ENCODE measurements around the gene NFKBIZ.
A peak's percentile ranks its signal among the peaks of the same experiment; 100 is the strongest.

NFKBIZ gene

DNA sequence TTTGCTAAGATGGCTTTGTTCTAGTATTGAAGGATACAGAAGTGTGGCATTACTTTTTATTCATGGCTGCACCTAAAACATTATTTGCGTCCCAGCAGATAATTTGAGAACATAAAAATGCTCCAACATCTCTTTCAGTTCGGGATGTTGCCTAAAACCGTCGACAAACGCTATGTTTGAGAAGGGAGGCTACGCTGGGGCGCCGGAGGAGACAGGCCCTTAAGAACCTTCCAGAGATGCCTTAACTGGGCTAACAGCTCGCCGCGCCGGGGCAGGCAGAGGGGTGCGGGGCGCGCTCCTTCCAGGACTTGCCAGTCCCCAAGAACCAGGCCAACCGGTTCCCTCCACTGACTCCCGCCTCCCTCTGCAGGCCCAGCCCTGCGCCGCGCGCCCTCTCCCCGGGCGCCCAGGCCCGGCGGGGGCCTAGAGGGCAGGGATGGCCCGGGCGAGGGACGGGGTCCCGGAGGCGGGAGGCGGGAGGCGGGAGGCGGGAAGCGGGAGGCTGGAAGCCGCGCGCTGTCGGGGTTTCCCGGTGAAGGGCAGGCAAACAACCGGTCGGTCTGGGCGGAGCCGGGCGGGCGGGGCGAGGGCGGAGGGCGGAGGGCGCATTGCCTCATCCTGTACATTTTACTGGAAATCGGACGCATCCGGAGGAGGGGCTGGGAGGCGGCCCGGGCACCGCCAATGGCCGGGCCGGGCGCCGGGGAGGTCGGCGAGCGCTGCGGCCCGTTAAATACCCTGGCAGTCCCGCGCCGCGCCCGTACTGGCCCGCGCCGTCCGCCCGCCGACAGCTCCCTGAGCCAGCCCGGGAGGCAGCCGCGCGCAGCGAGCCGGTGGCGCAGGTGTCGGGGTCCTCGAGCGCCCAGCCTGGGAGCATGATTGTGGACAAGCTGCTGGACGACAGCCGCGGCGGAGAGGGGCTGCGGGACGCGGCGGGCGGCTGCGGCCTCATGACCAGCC lies at the start of gene NFKBIZ:
Gene NFKBIZ (plus strand): TSS at position 761 of the 960 bp plus-strand sequence. CDS start 115 bp downstream, at position 876.
- DNase-seq = peak; percentile 96

DNA sequence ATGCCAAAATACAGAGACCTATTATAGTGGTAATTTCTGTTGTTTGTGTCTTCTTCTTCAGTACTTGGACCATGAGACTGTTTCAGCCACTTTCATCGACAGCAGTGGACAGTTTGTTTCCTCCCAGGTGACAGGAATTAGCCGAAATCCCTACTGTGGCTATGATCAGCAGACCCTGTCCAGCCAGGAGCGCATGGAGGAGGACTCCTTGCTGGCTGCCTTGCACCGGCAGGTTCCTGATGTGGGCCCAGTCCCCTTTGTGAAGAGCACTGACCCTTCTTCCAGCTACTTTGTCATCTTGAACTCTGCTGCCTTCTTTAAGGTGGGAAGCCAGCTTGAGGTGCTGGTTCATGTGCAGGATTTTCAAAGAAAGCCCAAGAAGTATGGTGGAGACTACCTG lies 48.1 kb upstream of the NFKBIZ start:
- no peak for DNase-seq

GRCh38 chr3:101802179-101802578 lies 47.1 kb upstream of the NFKBIZ start:
- no peak for DNase-seq

DNA sequence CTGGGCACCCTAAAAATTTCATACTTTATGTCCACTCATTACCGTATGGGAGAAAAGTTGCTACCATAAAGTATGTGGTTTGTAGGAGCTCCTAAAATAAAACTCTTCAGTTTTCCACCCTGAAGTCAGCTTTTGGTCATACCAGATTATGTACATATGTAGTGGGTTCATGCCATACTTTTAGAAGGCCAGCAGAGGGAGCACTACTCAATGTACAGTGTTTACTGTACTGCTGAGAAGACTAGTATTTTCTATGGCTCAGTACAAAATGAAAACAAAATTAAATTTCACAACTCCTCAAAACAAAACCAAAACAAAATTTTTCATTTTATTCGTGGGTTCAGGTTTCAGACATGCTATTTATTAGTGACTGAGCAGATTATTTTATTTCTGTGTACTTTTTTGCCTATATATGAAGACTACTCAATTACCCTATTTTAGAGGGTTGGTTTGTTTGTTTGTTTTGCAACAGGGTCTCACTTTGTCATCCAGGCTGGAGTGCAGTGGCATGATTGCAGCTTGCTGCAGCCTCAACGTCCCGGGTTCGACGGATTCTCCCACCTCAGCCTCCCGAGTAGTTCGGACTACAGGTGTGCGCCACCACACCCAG lies 46.0 kb upstream of the NFKBIZ start:
- DNase-seq = peak; percentile 69 to 82

DNA sequence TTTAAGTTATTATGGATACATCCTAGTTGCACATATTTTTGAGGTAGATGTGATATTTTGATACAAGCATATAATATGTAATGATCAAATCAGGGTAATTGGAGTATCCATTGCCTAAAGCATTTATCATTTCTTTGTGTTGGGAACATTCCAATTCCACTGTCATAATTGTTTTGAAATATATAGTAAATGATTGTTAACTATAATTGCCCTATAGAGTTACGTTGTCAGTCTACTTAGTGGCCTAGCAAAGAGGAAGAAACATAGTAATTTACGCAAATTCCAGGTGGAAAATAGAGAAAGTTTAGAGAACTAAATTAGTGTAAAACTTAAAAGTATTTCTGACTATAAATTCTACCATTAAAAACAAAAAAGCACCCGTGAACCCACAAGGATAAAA lies 45.4 kb upstream of the NFKBIZ start:
- no peak for DNase-seq

- no peak for DNase-seq
These were observed 42.8 kb upstream of the NFKBIZ start for GRCh38 chr3:101806491-101806890.

DNA sequence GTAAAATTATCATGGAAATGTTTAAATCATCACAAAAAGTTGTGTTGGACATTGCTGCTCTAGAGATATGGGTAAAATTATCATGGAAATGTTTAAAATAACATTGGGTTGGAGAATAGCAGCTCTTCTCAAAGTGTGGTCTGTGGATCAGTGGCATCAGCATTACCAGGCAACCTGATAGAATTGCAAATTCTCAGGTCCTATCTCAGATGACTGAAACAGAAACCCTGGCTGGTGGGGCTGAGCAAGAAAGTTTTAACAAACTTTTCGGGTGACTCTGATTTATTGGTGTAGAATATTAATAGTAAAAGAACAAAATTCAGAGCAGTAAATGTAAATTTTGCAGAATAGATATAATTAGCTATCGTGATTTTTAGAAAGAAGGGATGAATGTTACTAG lies 41.4 kb upstream of the NFKBIZ start:
- DNase-seq = no peak

DNA sequence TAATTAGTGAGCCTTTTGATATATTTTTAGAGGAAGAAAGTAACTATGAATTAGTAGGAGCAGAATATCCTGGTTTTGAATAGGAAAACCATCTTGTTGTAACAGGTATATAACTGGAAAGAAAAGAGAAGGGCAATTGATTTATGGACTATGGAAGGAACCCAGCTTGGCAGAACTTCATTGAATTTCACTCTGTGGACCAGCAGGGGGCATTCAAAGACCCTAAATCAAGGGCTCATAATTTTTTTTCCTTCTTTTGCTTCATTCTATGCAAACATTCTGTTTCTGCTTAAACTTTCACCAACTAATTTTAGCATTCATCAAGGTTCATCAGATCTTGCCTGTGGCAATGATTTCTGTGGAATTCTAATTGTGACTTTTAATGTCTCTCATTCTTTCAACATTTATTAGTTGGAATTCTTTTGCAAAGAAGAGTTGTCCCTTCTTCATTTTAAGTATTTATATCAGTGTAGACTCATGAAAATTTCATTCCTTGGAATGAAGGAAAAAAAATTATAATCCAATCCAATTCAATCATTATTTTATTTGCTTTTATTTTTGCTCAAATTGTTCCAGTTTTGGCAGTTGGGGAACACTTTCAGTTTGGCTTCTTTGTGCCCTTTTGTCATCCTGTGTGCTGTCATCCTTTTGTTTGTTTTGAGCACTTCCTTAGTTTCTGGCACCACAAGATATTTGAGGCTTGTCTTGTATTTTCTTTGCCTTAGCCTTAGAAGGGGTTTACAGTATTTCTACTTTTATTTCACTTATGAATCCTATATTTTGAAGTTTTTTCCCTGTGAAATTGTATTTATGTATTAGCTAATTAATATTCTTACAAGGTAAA lies 39.9 kb upstream of the NFKBIZ start:
- DNase-seq = peak; percentile 45 to 75

- DNase-seq = peak in 1 of 2 donors; percentile 39
These were observed 39.3 kb upstream of the NFKBIZ start for GRCh38 chr3:101810022-101810418.

- DNase-seq = no peak
These were observed 37.4 kb upstream of the NFKBIZ start for GRCh38 chr3:101811875-101812274.

DNA sequence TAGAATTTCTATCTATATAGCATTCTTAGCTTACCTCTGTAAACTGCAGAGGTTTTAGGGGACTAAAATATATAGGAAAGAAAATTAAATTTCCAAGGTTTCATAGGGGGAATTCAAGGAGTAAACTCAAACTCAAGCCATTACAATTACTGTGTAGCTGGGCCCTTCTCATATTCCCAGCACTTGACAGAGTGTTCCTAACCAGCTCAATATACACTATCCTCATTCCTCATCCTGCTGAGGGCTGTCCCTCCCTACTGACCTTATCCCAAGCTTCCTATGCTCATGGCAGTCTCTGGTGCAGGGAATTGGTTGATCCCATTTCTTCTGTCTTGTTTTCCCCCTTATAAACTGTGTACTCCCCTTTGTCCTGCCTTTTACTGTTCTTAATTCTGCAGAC lies 36.4 kb upstream of the NFKBIZ start:
- DNase-seq = no peak

- DNase-seq = peak in 1 of 2 donors; percentile 64
These were observed 35.4 kb upstream of the NFKBIZ start for GRCh38 chr3:101813817-101814440.

DNA sequence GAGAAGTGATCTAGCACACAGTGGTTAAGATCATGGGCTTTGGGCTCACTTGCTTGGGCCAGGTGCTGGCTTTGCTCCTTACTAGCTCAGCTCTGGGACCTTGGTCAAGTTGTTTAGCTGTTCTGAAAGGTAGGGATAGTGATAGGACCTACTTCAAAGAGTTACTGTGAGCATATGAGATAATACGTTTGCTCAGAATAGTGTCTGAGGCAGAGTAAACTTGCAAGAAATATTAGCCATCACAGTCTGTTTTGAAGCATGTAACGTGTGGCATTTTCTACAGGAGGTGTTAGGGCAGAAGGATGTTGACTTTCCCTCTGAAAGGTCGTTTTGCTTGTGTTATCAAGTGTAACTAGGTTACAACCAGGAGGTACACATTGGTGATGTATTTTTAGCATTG lies 34.5 kb upstream of the NFKBIZ start:
- peak in 1 of 2 donors; percentile 29 for DNase-seq

DNA sequence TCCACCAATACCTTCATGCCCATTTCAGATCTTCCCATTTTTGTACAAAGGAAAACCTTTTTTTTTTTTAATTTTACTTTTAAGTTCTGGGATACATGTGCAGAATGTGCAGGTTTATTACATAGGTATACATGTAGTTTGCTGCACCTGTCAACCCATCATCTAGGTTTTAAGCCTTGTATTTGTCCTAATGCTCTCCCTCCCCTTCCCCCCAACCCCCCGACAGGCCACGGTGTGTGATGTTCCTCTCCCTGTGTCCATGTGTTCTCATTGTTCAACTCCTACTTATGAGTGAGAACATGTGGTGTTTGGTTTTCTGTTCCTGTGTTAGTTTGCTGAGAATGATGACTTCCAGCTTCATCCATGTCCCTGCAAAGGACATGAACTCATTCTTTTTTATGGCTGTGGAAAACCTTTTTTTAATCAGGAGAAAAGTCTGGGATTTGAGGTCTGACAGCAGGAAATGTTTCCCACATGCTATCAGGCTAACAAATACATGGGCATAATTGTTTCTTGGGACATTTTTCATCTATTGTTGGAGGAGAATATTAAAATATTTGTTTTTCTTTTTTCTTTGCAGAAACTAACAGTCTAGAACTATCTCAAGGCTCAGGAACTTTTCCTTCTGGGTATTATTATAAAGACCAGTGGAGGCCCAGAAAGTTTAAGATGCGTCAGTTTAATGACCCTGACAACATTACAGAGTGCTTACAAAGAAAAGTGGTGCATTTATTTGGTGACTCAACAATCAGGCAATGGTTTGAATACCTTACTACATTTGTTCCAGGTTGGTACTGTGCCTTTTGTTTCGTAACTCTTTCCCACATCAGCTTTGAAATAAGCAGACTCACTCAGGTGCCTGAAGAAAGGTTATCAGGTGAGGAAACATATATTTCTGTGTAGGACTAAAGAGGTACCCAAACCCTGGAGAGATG lies 32.8 kb upstream of the NFKBIZ start:
- DNase-seq = no peak

DNA sequence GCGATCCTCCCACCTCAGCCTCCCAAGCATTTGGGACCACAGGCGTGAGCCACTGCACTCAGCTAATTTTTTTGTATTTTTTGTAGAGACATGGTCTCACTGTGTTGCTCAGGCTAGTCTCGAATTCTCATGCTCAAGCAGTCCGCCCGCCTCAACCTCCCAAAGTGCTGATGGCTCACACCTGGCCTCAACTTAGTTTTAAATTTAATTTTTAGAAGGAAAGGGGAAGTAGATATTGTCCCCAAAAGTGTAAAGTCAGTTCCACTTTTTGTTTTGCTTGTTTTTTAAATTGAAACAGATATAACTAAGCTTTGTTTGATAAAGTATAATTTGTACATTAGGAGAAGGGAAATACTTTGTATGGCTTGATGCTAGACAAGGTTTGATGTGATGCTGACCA lies 31.3 kb upstream of the NFKBIZ start:
- DNase-seq = no peak

DNA sequence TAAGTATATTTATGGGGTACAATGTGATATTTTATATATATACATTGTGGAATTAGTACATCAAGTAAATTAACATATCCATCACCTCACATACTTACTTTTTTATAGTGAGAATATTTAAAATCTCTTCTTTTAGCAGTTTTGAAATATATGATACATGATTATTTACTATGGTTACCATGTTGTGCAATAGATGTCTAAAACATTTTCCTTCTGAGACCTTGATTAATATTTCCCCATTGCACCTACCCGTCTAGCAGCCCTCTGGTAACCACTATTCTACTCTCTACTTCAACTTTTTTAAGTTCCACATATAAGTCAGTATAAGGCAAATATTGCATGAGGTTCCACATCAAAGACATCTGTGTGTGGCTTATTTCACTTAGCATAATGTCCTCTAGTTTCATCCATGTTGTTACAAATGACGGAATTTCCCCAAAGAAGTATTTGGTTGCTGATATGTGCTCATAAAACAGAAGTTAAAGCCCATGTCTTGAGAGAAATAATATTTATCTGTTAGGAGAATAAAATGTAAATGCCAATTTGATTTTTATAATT lies 29.6 kb upstream of the NFKBIZ start:
- DNase-seq = peak in 1 of 2 donors; percentile 22

- DNase-seq = no peak
These were observed 27.8 kb upstream of the NFKBIZ start for GRCh38 chr3:101821503-101821902.

DNA sequence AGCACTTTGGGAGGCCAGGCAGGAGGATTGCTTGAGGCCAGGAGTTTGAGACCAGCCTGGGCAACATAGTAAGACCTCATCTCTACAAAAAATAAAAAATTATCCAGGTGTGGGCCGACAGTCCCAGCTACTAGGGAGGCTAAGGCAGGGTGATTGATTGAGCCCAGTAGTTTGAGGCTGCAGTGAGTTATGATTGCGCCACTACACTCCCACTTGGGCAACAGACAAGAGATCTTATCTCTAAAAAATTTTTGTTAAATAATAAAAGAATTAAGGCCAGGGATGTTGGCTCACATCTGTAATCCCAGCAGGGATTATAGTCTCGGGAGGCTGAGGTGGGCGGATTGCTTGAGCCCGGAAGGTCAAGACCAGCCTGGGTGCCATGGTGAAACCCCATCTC lies 25.8 kb upstream of the NFKBIZ start:
- DNase-seq = no peak

DNA sequence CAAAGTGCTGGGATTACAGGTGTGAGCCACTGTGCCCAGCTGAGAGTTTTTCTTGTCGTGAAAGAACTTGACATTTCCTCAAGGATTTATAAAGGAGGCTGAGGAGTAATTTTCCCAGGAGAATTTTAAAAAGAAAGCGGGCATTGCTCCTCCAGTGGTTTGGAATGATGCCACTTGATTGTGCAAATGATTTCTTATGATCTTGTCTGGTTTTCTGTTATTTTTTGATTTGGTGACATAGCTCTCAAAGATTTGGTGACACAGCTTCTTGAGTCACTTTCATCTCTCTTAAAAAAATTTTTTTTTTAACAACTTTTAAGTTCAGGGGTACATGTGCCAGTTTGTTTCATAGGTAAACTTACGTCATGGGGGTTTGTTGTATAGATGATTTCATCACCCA lies 24.6 kb upstream of the NFKBIZ start:
- no peak for DNase-seq

DNA sequence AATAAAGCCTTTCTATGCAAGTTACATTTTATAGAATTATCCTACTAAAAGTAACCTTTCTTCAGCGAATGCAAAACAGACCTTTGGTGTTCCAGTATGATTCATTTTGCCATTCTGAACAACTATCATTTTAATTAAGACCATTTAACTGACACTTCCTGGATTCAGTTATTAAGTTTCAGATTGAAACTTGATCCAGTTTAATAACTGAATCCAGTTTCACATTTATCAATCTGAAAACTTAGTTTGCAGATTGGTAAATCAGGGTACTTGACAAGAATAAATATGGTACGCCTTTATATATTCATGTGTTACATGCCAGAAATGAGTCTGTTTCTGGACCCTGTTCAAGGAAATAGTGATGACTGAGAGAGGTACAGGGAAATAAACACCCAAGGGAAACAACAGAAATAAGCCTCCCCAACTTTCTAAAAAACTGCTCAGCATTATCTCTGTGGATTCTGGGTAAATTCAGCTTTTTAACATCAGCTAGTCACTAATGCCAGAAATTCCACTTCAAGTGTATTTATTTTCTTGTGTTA lies 23.3 kb upstream of the NFKBIZ start:
- no peak for DNase-seq
